Activated CD8-positive, alpha-beta memory T cell treated with anti-CD3 and anti-CD28 coated beads for 36 hours (primary cell): ENCODE measurements around the gene USP2. TPM values are rescaled to one million over a fixed set of nuclear protein-coding genes. Genes with fewer than 3 reads are reported as not detected.

Experiments
- CTCF ChIA-PET: fragments of 350-600 bp; sonication (Branson Sonifier 250); formaldehyde crosslinking; loops from one replicate; lab custom pipeline; 2021; ENCODE audit warnings: antibody characterized with exemption; lab: Charles Lee
- POLR2A ChIA-PET: fragments of 350-600 bp; sonication (Branson Sonifier 250); formaldehyde crosslinking; loops from one replicate; lab custom pipeline; 2021; ENCODE audit warnings: antibody characterized with exemption; lab: Charles Lee
- total RNA-seq, 2 experiments: library from RNA; stranded (reverse); gene quantifications; one replicate each; pipeline ENCODE4 v1.2.3, GENCODE V29; 2021

The USP2 gene
- total RNA-seq, 2 experiments from 2014 or later: 0.44 to 1.1 TPM

DNA sequence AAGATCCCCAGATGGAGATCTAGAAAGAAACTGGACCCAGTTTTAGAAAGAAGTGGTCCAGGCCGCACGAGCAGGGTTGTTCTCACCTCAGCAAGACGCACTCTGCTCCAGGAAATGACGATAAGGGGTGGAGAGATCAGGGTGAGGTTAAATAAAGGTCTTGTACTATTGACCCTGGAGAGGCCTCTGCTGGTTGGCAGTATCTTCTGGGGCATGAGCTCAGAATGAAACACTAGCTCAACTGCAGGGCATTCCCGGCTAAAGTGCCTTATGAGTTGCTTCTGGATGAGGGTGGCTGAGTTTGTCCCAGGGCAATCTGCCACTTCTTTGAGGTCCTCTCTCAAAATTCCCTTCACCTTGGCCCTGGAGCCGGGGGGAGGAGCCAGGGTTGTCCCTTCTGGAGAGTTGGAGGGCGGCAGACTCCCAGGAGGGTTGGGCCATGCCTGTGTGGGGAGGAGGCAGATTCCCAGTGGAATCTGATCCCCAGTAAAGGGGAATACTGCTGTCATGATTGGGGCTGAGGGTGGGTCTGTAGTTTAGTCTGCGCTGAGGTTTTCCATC lies 10.9 kb downstream of the USP2 start:
- ChIA-PET CTCF (interaction anchor here (1.0 to 2.2 kb wide), 5 partner anchors 10 to 33 kb away, joined by 3 to 13 read pairs (median 6); partner anchors contain the start of genes C1QTNF5 and USP2), POLR2A (no interaction called here)

DNA sequence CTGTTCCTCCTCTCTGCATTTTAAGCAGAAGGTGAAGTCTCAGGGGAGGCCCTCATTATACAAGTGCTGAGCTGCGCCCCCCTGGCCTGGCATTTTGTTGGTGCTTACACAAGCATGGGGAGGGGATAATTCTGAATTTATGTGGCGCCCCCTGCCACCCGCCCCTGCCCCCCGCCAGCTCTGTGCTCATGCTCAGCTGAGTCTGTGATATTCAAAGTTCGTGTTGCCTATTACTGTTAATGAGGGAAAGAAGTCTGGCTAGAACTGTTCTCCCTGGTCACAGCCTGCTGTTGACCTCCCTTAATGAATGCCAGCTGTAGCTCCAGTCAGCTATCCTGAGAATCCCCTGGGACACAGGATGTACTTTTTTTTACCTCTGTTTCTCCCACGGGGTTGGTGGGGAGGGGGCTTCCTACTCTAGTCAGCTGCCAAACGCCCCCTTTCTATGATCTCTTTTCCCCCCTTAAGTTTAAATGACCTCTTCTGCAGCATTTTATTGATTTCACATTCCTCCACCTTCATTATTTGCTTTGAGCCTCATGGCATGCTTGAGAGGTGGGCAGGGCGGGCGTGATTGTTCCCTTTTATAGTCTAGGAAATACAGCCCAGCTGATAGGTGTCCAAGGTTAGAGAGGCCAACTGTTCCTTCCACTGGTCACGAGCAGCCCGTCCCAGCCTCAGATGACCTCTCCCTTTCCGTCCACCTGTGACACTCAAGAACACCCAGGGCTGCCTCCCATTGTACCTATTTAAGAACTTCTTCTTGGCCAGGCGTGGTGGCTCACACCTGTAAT lies 12.2 kb downstream of the USP2 start:
- ChIA-PET CTCF (interaction anchor here (0.5 to 2.2 kb wide), 5 partner anchors 9 to 48 kb away, joined by 3 to 11 read pairs (median 5); no protein-coding TSS in a partner anchor), POLR2A (no interaction called here)

GRCh38 chr11:119368121-119369034 lies 13.1 kb downstream of the USP2 start:
- ChIA-PET CTCF (interaction anchor here (0.5 to 2.2 kb wide), 9 partner anchors 8 to 269 kb away, joined by 3 to 11 read pairs (median 4); no protein-coding TSS in a partner anchor), POLR2A (no interaction called here)

- POLR2A ChIA-PET: no interaction called here
Measured at GRCh38 chr11:119367661-119368120, 13.8 kb downstream of the USP2 start.

DNA sequence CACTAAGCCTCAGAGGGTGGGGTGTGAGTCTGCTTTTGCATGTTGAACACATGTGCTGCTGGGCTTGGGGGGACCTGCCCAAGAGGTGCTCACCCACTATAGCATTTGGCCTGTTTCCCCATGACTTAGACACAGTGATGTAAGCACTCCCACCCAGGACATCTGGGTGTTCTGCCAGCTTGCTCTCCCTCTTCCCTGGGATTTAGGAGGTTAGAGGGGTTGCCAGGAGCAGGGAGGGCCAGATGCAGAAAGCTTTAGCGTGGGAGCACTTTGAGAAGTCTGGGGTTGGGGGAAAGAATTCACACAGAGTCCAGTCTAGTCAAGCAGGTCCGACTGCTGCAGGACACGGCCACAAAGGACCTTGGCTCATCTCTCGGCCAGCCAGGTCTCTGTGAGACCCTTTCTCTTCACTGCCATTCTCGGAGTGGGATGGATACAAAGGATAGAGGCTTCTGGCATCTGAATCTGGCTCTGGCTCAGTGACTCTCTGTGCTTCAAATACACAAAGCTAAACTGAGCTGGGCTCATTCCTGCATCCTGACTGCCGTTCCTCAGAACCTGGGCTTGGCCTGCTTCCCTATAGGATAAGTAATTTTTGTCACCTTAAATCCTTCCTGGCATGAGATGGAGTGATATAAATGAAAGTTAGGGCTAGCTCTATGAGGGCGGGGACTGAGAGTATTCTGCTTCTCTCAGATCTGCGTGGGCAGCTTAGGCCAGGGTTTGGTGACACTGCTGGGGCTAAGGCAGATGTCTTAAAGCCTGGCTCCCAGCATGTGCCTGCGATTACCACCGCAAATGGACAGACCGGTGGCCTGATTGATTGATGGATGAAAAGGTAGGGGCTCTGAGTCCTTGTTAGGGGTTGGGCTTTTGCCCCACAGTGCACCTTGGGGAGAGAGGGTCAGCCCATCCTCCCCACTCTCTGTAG lies 14.5 kb downstream of the USP2 start:
- ChIA-PET POLR2A (no interaction called here), CTCF (interaction anchor here (1.0 to 1.2 kb wide), 2 partner anchors 11 to 14 kb away, joined by 3 to 4 read pairs; no protein-coding TSS in a partner anchor)

More at GRCh38 chr11:119367661-119368120, 13.8 kb downstream of the USP2 start:
- CTCF ChIA-PET: interaction anchor here (1.0 to 1.6 kb wide), 5 partner anchors 11 to 44 kb away, joined by 3 to 5 read pairs (median 4); no protein-coding TSS in a partner anchor

DNA sequence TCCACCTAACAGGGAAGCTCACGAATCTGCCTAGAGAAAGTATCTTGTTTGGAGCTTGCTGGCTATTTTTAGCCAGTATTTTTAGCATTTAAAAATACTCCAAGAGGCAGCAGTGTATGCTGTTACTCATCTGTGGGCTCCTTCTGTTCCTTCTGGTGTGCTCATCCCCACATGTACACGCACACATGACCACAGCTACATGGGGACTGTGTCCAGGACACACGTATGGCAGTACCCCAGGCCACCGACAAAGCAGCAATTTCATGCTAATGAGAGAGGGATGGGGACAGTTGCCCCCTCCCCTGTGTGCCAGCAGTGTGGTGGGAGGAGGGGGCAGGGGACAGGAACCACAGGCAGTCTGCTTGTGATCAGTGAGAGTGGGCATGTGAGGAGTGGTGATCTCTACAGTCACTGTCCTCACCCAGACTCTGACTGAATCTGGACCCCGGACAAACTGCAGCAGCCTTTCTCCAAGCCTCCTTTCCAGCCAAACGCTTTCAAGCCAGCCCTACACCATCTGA lies 16.4 kb downstream of the USP2 start:
- CTCF ChIA-PET: interaction anchor here (0.9 to 1.6 kb wide), 3 partner anchors 9 to 110 kb away, joined by 3 to 16 read pairs (median 9); no protein-coding TSS in a partner anchor
- POLR2A ChIA-PET: no interaction called here

DNA sequence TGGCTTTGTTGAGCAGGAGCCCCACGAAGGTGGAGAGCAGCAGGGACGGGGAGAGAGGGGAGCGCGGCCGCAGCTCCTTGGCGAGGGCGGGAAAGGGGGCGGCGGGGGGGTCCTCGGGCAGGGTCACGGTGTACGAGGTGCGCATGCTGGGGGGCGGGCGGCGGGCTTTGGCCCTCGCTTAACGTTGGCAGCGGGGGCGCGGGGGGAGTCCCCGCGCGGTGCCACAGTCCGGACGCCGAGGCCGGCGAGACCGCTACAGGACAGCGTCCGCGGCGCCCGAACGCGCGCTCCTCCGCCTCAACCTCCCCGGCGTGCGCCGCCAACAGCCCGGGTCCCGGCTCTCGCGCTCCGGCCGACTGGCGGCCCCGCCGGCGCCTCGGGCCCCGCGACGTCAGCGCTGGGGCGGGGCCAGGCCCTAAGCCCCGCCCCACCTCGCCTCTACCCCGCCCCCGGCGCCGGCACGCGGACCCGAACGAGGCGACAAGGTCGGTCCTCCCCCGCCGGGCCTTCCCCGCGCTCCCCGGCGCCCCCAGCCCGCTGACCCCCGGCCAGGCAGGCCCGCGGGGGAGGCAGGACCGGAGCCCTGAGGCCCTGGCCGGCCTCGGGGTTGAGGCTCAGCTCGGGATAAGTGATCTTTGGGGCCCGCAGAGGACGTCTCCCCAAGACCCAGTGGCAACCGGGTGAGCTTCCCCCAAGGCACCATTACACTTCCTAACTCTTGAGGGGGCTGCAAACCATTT lies 17.5 kb downstream of the USP2 start:
- CTCF ChIA-PET: interaction anchor here (0.9 to 1.6 kb wide), 3 partner anchors 8 to 111 kb away, joined by 3 to 16 read pairs (median 9); no protein-coding TSS in a partner anchor
- POLR2A ChIA-PET: no interaction called here

DNA sequence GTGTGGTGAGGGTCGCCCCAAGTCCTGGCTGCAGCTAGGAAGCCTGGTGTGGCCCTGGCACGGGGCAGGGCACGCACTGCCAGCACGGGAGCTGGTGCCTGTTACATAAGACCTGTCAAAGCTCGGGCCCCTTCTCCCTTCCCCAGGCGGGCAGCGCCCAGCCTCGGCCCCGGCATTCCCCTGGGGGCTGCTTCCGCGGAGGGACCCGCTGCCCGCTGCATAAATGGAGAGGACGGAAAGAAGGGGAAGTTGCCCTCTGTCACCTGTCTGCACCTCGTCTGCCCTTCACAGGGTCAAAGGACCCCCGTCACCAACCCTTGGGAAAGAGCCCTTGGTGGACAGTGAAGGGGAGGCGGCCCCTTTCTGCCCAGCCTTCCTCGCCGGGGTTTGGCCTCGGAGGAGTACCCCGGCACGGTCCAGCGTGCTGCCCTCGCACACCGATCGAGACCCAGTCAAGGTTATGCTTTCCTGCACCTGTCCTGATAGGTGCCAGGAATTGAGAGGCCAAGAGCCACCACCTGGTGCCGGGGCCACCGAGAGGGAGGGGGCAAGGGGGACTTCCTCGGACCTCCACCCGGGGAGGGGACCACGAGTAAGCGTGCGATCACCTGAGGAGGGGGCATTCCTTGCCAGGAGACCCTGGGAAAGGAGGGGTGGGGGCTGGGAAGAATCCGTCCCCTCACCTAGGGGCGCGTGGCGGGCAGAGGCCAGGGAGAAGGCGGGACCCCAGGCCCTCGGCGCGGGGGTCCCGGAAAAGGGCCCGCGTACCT lies 18.2 kb downstream of the USP2 start:
- POLR2A ChIA-PET: no interaction called here
- CTCF ChIA-PET: interaction anchor here (0.8 to 3.6 kb wide), 5 partner anchors 11 to 39 kb away, joined by 3 to 23 read pairs (median 4); partner anchors contain the start of gene C1QTNF5

DNA sequence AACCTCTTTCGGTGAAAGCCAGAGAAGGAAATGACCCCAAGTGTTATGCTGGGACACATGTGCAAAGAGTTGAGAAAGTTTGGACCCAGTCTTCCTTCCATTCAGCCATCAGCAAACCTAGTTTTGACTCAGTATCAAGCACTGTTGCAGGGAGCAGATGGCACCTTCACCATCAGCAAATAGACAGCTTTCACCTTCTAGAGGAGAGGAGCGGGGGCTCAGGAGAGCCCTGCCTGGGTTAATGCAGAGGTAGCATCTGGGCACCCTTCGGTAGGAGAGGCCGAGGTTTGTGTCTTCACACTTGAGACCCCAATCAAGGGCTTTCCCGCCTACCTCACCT lies 18.8 kb downstream of the USP2 start:
- CTCF ChIA-PET: interaction anchor here (0.8 to 3.6 kb wide), 6 partner anchors 11 to 39 kb away, joined by 3 to 23 read pairs (median 5); partner anchors contain the start of gene C1QTNF5
- POLR2A ChIA-PET: no interaction called here

DNA sequence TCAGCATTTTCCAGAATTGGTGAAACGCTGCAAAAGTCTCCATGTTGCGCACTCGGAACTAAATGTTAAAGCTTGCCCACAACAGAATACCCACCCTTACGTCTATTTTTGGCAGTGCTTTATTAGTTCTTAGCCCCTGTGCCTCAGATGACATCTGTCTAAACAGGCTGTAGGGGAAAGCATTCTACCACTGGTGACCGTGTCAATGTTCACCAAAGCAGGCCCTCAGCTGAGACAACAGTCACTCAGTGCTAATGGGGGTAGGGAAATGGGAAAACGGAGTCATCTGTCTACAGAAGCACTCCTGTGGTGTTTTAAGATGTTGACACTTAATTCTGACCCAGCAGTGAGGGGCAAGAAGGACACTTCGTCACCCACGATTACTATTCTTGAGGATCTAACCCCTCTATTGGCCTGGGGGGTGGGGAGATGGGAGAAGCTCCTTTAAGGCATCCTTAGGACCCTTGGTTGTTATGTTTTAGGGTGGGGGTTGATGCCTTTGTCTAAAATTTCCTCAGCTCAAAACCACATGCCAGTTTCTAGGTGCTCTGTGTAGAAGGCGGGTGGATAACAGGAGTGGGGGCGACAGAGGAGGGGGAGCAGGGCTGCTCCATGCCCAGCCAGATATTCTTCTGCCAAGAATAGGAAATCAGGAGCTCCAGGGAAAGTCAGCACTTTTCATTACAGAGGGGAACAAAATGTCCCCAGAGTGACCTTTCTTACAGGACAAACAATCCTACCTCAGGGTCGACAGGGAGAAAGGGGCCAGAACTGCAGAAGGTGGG lies 19.4 kb downstream of the USP2 start:
- CTCF ChIA-PET: interaction anchor here (0.8 to 3.6 kb wide), 11 partner anchors 9 to 113 kb away, joined by 3 to 23 read pairs (median 5); partner anchors contain the start of genes C1QTNF5 and USP2
- POLR2A ChIA-PET: no interaction called here

DNA sequence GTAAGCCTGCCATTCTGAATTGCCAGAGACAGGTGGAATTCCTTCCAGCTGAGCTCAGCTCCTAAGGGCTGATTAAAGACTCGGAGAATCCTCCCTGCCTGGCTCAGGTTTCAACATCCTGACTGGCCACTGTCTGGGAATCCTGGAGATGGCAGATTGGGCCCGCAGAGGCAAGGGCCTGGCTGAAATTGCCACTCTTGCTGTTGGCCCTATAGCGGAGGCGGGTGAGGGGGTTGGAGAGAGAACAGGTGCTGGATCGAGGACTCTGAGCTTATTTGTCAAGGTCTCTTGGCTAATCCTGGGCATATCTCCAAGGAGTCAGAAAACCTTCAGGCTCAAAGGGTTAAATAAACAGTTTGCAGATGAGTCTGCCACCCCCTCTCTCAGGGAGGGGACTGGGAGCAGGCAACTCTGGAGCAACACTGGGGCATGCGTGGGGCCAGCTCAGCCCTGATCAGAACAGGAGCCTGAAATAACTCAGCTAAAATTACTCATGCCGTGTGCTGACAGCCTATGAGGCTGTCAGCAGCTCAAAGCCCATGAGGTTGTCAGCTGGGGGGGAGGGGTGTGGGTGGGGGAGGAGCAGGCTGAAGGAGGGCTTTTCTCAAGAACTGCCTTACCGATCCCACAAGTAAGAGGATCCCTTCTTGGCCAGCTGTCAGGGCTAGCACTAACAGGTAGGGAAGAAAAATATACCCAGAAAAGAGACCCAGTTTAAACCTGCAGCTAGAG lies 20.3 kb downstream of the USP2 start:
- POLR2A ChIA-PET: no interaction called here

DNA sequence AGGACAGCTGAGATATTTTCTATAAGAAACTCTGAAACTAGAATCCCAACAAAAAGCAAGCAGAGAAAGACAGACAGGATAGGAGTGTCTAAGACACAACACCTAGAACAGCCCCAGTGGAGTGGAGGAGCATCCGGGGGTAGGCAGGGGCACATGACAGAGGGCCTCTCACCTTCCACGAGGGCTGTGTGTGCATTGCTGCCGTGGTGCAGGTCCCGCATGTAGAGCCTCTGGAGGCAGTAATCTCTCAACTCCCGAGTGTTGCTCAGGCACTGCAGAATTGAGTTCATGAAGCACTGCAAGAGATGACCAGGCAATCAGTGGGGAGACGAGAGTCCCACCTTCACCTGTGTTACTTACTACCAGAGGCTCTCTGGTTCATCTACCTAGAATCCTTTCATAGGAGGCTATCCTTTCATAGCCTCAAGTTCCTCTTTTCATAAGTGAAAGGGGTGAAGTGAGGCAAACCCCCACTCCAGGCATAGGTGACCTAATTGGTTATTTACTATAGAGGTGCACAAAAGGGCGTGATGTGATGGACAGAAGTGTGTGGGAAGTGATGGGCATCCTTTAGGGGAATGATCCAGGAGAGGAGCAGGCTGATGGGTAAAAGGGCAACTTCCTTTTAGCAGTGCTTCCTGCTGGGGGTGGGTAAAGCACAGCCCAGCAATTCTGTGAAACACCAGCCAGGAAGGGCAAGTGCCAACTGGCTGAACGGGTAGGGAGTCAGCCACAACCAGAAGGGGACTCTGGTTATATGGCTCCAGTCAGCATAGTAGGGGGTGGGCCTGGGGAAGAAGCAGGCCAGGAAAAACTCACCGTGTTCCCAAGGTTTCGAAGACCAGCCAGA lies 21.9 kb downstream of the USP2 start:
- ChIA-PET POLR2A (no interaction called here), CTCF (interaction anchor here (0.6 to 4.7 kb wide), 7 partner anchors 12 to 133 kb away, joined by 3 to 58 read pairs (median 10); partner anchors contain the start of gene USP2)

More for the DNA sequence above, 20.3 kb downstream of the USP2 start:
- CTCF ChIA-PET: interaction anchor here (0.8 to 3.6 kb wide), 9 partner anchors 8 to 114 kb away, joined by 3 to 23 read pairs (median 6); partner anchors contain the start of gene USP2

DNA sequence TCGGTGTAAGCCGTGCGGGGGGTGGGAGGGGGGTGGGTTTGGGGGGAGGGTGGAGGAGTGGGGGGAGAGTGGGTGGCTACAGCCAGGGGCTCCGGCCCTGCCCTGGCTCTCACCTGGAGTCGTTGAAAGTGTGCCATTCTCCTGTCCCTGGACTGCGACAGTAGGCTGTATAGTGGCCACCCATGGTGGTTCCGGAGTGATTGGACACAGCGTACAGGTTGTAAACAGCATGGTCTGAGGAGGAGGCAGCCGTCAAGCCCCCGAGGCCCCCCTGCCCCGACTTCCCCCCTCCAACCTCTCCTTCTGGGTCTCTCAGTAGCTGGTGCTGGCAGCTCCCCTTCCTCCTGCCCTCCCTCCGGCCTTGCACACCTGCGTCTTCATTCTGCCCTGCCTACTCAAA lies 24.4 kb downstream of the USP2 start:
- ChIA-PET CTCF (interaction anchor here (1.2 to 4.7 kb wide), 16 partner anchors 8 to 151 kb away, joined by 3 to 58 read pairs (median 10); partner anchors contain the start of genes CBL, RNF26 and USP2), POLR2A (no interaction called here)
